Loucy (cell line): ENCODE results near the gene FREM1.

Experiments
- H2AFZ ChIP-seq: fragments of 200-600 bp; sonication (generic); 2 replicates; pipeline ENCODE4 v1.6.0; 2016; ENCODE audit warnings: antibody characterized with exemption, mild to moderate bottlenecking, low read length, moderate library complexity
- H3F3A ChIP-seq: fragments of 200-600 bp; 2 replicates; pipeline ENCODE4 v1.6.0; 2016; ENCODE audit warnings: antibody characterized with exemption, low read depth, mild to moderate bottlenecking
- H3K27me3 ChIP-seq: fragments of 200-600 bp; sonication (generic); 2 replicates; pipeline ENCODE4 v1.6.1; 2014; ENCODE audit warnings: low read length, mild to moderate bottlenecking; ENCODE audit not compliant: insufficient read depth, poor library complexity, severe bottlenecking
- H3K36me3 ChIP-seq: fragments of 200-600 bp; sonication (generic); 2 replicates; pipeline ENCODE4 v1.6.1; 2016; ENCODE audit warnings: low read length; ENCODE audit not compliant: insufficient read depth
- H3K4me1 ChIP-seq: fragments of 200-600 bp; sonication (generic); 2 replicates; pipeline ENCODE4 v1.5.1; 2014; ENCODE audit warnings: low read length, mild to moderate bottlenecking; ENCODE audit not compliant: insufficient read depth, poor library complexity, severe bottlenecking
- H3K4me2 ChIP-seq: fragments of 200-600 bp; sonication (generic); 2 replicates; pipeline ENCODE4 v1.6.0; 2014; ENCODE audit warnings: antibody characterized with exemption, low read length, low read depth, mild to moderate bottlenecking; ENCODE audit not compliant: poor library complexity, severe bottlenecking
- H3K4me3 ChIP-seq: fragments of 200-600 bp; sonication (generic); 2 replicates; pipeline ENCODE4 v1.5.1; 2014; ENCODE audit warnings: low read length, mild to moderate bottlenecking, mixed read lengths; ENCODE audit not compliant: poor library complexity, severe bottlenecking
- H3K79me2 ChIP-seq: fragments of 200-600 bp; sonication (generic); 2 replicates; pipeline ENCODE4 v1.6.1; 2014; ENCODE audit warnings: low read length; ENCODE audit not compliant: insufficient read depth
- H3K9ac ChIP-seq: fragments of 200-600 bp; sonication (generic); 2 replicates; pipeline ENCODE4 v1.6.0; 2014; ENCODE audit warnings: mild to moderate bottlenecking, low read depth, low read length, moderate library complexity; ENCODE audit not compliant: poor library complexity, severe bottlenecking
- H3K9me2 ChIP-seq: fragments of 200-600 bp; sonication (generic); replicated peaks from 2 replicates; pipeline ENCODE4 v1.6.1; 2016; ENCODE audit warnings: low read depth, low read length, mixed read lengths
- H3K9me3 ChIP-seq: fragments of 200-600 bp; sonication (generic); 2 replicates; pipeline ENCODE4 v1.6.1; 2014; ENCODE audit warnings: mild to moderate bottlenecking, antibody characterized with exemption, low read length, low read depth; ENCODE audit not compliant: insufficient read depth
- H4K20me1 ChIP-seq: fragments of 200-600 bp; sonication (generic); 2 replicates; pipeline ENCODE4 v1.6.0; 2014; ENCODE audit warnings: antibody characterized with exemption, low read length, mild to moderate bottlenecking; ENCODE audit not compliant: insufficient read depth, poor library complexity, severe bottlenecking
- EZH2phosphoT487 ChIP-seq: fragments of 200-600 bp; IDR thresholded peaks from 2 replicates; pipeline ENCODE4 v1.6.1; 2018; ENCODE audit warnings: antibody characterized with exemption, mild to moderate bottlenecking, moderate library complexity, borderline replicate concordance
- TF ChIP-seq, protein P1 (sequence below): fragments of 200-600 bp; sonication (generic); conservative IDR thresholded peaks from 2 replicates; pipeline ENCODE4 v1.5.1; 2014; ENCODE audit warnings: mild to moderate bottlenecking, antibody characterized with exemption, low read length

FREM1 gene

GRCh38 chr9:14824481-14824880 lies 85.7 kb downstream of the FREM1 start:
- no peak overlapping the region for H3K9ac ChIP-seq
- no peaks in the 10 kb centered on the region for H3K9me2 ChIP-seq
- no peaks in the 10 kb centered on the region for H3K27me3 ChIP-seq
- no peak overlapping the region for H3K4me3 ChIP-seq
- no peak overlapping the region for H3K4me2 ChIP-seq
- H3F3A ChIP-seq = no peaks in the 10 kb centered on the region
- no peaks in the 10 kb centered on the region for H3K4me1 ChIP-seq
- H3K79me2 ChIP-seq = no peaks in the 10 kb centered on the region
- no peak for TF ChIP-seq EZH2phosphoT487
- TF ChIP-seq, protein P1, sequence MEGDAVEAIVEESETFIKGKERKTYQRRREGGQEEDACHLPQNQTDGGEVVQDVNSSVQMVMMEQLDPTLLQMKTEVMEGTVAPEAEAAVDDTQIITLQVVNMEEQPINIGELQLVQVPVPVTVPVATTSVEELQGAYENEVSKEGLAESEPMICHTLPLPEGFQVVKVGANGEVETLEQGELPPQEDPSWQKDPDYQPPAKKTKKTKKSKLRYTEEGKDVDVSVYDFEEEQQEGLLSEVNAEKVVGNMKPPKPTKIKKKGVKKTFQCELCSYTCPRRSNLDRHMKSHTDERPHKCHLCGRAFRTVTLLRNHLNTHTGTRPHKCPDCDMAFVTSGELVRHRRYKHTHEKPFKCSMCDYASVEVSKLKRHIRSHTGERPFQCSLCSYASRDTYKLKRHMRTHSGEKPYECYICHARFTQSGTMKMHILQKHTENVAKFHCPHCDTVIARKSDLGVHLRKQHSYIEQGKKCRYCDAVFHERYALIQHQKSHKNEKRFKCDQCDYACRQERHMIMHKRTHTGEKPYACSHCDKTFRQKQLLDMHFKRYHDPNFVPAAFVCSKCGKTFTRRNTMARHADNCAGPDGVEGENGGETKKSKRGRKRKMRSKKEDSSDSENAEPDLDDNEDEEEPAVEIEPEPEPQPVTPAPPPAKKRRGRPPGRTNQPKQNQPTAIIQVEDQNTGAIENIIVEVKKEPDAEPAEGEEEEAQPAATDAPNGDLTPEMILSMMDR = no peak
- no peaks in the 10 kb centered on the region for H4K20me1 ChIP-seq
- no peaks in the 10 kb centered on the region for H3K36me3 ChIP-seq
- H3K9me3 ChIP-seq = no peaks in the 10 kb centered on the region
- no peak overlapping the region for H2AFZ ChIP-seq

- H3K36me3 ChIP-seq = no peaks in the 10 kb centered on the region
- TF ChIP-seq EZH2phosphoT487 = no peak
- TF ChIP-seq, protein P1 = no peak
- no peak overlapping the region for H3K9ac ChIP-seq
- no peak overlapping the region for H2AFZ ChIP-seq
- H3K9me2 ChIP-seq = no peaks in the 10 kb centered on the region
- H3K27me3 ChIP-seq = no peaks in the 10 kb centered on the region
- H3K4me2 ChIP-seq = no peak overlapping the region
- H3K79me2 ChIP-seq = no peaks in the 10 kb centered on the region
- no peaks in the 10 kb centered on the region for H3K9me3 ChIP-seq
- H3F3A ChIP-seq = no peaks in the 10 kb centered on the region
- H3K4me1 ChIP-seq = no peaks in the 10 kb centered on the region
- H4K20me1 ChIP-seq = no peaks in the 10 kb centered on the region
- H3K4me3 ChIP-seq = no peak overlapping the region
Measured at GRCh38 chr9:14823800-14824199, 86.4 kb downstream of the FREM1 start.

GRCh38 chr9:14822666-14823065 lies 87.6 kb downstream of the FREM1 start:
- H3F3A ChIP-seq = no peaks in the 10 kb centered on the region
- H3K9me3 ChIP-seq = no peaks in the 10 kb centered on the region
- H3K27me3 ChIP-seq = no peaks in the 10 kb centered on the region
- no peak overlapping the region for H3K4me2 ChIP-seq
- no peak overlapping the region for H3K4me3 ChIP-seq
- H3K36me3 ChIP-seq = no peaks in the 10 kb centered on the region
- no peaks in the 10 kb centered on the region for H3K79me2 ChIP-seq
- no peak overlapping the region for H2AFZ ChIP-seq
- TF ChIP-seq, protein P1 = no peak
- no peak for TF ChIP-seq EZH2phosphoT487
- H4K20me1 ChIP-seq = no peaks in the 10 kb centered on the region
- no peaks in the 10 kb centered on the region for H3K4me1 ChIP-seq
- no peak overlapping the region for H3K9ac ChIP-seq
- H3K9me2 ChIP-seq = no peaks in the 10 kb centered on the region
